Erythroblast (primary cell): ENCODE data around the gene KRT74.

Experiments
- GATA1 ChIP-seq: IDR thresholded peaks from 2 replicates; pipeline ENCODE4 v1.6.1; 2011; ENCODE audit warnings: low read depth, mild to moderate bottlenecking, control low read depth, low read length, moderate library complexity
- POLR2A ChIP-seq: IDR thresholded peaks from 2 replicates; pipeline ENCODE4 v1.6.1; 2011; ENCODE audit warnings: mild to moderate bottlenecking, low read length

DNA sequence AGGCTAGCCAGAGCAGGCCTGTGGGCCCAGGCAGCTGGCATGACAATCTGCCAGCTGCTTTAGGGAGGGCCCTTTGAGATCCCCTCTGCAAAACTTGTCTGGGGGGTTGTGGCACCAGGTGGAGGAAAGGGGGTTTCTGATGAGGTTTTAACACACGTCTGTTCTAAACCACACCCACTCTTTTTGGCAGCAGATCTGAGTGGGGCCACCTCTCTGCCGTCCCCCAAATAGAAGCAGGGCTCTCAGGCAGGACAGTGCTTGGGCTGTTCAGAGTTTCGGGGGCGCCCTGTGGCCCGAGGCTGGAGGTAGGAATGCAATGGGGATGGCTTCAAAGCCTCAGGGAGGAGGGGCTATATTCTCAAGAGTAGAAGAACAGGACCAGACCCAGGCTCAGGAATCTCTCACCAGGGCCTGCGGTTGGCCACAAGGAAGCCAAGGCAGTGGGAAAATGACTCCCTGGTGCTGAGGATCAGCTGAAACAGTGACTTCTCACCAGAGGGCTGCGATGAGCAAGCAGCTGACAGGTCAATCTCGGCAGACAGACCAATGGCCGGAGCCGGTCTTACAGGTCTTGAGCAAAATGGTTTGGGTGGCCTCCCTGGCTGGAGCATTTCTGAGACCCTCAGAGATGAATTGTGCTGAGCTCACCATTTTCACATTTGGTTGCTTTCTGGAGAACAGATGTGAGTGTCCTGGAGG is 51.9 kb downstream of the KRT74 start:
- TF ChIP-seq POLR2A (no peak), GATA1 (no peak)
